Ectodermal cell (in vitro differentiated cells): ENCODE data around the gene RPL10.

Source experiments
- H3K27ac ChIP-seq: 2 replicates; pipeline ENCODE4 v1.7.0; 2013; ENCODE audit warnings: mild to moderate bottlenecking, low read depth, low read length; ENCODE audit not compliant: insufficient read depth, poor library complexity, severe bottlenecking
- H3K27me3 ChIP-seq: 2 replicates; pipeline ENCODE4 v1.7.0; 2013; ENCODE audit warnings: mild to moderate bottlenecking, low read length; ENCODE audit not compliant: insufficient read depth, control insufficient read depth, poor library complexity, severe bottlenecking
- H3K36me3 ChIP-seq: one replicate; pipeline ENCODE4 v1.7.0; 2013; ENCODE audit warnings: low read length; ENCODE audit not compliant: control insufficient read depth, insufficient read depth
- H3K4me1 ChIP-seq: one replicate; pipeline ENCODE4 v1.7.0; 2013; ENCODE audit warnings: low read length; ENCODE audit not compliant: control insufficient read depth, insufficient read depth
- H3K4me3 ChIP-seq: 2 replicates; pipeline ENCODE4 v1.7.0; 2013; ENCODE audit warnings: low read depth, low read length, control low read depth; ENCODE audit not compliant: insufficient read depth
- H3K9me3 ChIP-seq: 2 replicates; pipeline ENCODE4 v1.7.0; 2013; ENCODE audit warnings: mild to moderate bottlenecking, low read length, moderate library complexity; ENCODE audit not compliant: control insufficient read depth
- WGBS, 2 experiments: methylation state at CpG; one replicate each; pipeline ENCODE4 v1.1.7; 2013; ENCODE audit warnings: missing lambda C conversion rate in 2 of 2; 5-methylcytosine and 5-hydroxymethylcytosine counted together

Gene RPL10

GRCh38 chrX:154370300-154371016, 27.7 kb upstream of the RPL10 start:
- 0 to 1% methylated on average over 63 of the region's 63 CpGs for WGBS, 2 experiments
- H3K4me1 ChIP-seq, result no peaks in the 10 kb centered on the region
- peak overlapping the region; percentile 81 for H3K4me3 ChIP-seq
- no peaks in the 10 kb centered on the region for H3K9me3 ChIP-seq
- peaks cover 16% of the 10 kb centered on the region for H3K36me3 ChIP-seq
- H3K27ac ChIP-seq, result peak overlapping the region; percentile 80
- H3K27me3 ChIP-seq, result peaks cover 29% of the 10 kb centered on the region

- Histone ChIP-seq H3K4me1 (no peaks in the 10 kb centered on the region), H3K27ac (peak overlapping the region; percentile 80), H3K9me3 (no peaks in the 10 kb centered on the region), H3K4me3 (peak overlapping the region; percentile 81), H3K27me3 (peaks cover 29% of the 10 kb centered on the region), H3K36me3 (peaks cover 15% of the 10 kb centered on the region)
- 0% methylated on average over 77 of the region's 77 CpGs for WGBS, 2 experiments
These were observed 27.0 kb upstream of the RPL10 start for GRCh38 chrX:154371017-154371788.

DNA sequence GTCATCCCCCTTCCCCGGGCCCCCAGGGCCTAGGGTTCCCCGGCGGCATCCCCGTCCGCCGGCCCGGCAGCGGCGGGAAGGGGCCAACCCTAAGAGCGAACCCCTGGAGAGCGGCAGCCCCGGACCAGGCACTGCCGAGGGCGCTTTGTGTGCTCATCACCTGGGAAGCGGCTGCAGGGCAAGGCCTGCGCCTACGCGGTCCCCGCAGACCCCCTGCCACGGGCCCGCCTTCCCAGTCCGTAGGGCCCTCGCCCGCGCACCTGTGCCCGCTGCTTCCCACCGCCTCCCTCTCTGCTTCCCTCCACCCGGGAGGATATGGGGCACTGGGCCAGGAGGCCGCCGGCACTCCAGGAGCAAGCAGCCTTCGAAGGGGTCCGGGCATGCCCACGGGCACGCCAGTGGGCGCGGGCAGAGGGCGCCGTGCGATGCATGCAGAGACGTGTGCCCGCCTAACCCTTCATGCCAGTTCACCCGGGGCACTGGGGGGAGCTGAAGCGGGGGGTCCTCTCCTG, 26.3 kb upstream of the RPL10 start:
- Histone ChIP-seq H3K27me3 (peaks cover 29% of the 10 kb centered on the region), H3K27ac (no peak overlapping the region), H3K4me1 (no peaks in the 10 kb centered on the region), H3K9me3 (no peaks in the 10 kb centered on the region), H3K4me3 (peak overlapping the region; percentile 81), H3K36me3 (peaks cover 9% of the 10 kb centered on the region)
- WGBS, 2 experiments, result 9 to 10% methylated on average over 43 of the region's 43 CpGs

DNA sequence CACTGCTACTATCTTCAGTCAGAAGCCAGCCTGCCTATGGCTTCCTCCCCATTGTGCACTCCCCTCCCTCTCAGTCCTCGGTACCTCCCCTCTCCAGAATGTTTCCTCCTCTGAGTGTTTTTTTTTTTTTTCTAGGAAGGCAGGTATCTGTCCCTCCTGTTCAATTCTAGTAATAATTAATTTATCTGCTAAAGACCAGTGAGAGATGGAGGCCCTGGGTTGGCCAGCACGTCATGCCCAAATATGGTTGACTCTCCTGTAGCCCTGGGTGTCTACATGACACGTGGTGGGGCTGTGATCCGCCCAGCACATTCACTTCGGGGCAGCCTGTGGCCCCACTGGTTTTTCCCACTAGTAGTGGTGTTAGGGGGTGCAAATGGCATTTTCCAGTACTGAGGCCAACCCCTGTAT, 25.6 kb upstream of the RPL10 start:
- H3K4me3 ChIP-seq, result no peak overlapping the region
- H3K36me3 ChIP-seq, result peaks cover under 1% of the 10 kb centered on the region
- no peaks in the 10 kb centered on the region for H3K4me1 ChIP-seq
- 28 to 37% methylated on average over 5 of the region's 5 CpGs for WGBS, 2 experiments
- H3K9me3 ChIP-seq, result no peaks in the 10 kb centered on the region
- peaks cover 29% of the 10 kb centered on the region for H3K27me3 ChIP-seq
- no peak overlapping the region for H3K27ac ChIP-seq

DNA sequence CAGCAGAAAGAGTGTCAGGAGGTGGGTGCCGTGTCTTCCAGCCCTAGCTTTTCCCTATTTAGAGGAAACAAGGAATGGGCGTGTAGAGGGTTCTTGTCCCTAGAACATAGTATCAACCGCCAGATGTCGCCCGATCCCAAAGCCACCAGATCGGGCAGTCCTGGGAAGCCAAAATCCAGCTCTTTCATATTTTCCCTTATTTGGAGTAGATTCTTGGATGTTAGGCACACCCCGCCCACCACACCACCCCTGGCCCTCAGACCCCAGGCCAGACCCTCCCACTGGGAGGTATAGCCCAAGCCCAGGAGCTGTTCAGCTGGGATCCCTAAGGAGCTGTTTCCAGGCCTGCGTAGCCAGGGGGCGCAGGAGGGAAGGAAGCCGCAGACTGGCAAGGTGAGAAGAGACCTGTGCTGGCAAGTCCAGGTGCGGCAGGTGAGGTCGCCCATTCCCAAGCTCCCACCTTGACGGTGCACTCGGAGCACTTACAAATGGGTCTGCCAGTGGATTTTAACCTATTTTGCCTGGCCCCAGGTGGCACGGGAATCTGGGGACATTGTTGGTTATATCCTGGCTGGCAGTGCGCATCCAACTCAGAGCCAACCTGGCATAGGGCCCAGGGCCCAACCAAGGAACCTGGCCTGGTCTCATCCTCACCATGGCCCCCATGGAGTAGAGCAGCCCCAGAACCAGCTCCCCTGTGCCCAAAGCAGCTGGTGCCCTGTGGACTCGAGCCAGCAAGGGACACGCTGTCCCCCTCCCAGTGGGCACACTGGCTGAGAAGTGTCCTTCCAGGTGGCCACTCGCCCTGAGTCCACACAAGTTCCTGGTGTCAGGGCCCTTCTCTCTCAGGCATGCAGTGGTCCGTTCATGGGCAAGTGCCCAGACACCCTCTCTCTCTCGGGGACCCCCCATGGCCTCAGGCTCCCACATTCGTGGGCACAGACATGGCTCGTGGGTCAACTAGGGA, 24.6 kb upstream of the RPL10 start:
- Histone ChIP-seq H3K27ac (no peak overlapping the region), H3K4me1 (no peaks in the 10 kb centered on the region), H3K36me3 (no peaks in the 10 kb centered on the region), H3K27me3 (peaks cover 29% of the 10 kb centered on the region), H3K9me3 (no peaks in the 10 kb centered on the region), H3K4me3 (peak overlapping the region; percentile 20)
- WGBS, 2 experiments, result 22 to 25% methylated on average over 18 to 23 of the region's 23 CpGs

GRCh38 chrX:154374313-154375155, 23.6 kb upstream of the RPL10 start, which contains the start of gene FLNA:
FLNA (minus strand) TSS chrX:154374634; CDS start chrX:154371245, 3,389 bp downstream.
- Histone ChIP-seq H3K4me1 (no peaks in the 10 kb centered on the region), H3K27me3 (peaks cover 29% of the 10 kb centered on the region), H3K9me3 (no peaks in the 10 kb centered on the region), H3K4me3 (peak within 1 kb of the TSS; percentile 20), H3K36me3 (no peaks in the 10 kb centered on the region), H3K27ac (no peak within 1 kb of the TSS)
- WGBS, 2 experiments, result 6 to 8% methylated on average over 90 to 95 of the region's 95 CpGs

DNA sequence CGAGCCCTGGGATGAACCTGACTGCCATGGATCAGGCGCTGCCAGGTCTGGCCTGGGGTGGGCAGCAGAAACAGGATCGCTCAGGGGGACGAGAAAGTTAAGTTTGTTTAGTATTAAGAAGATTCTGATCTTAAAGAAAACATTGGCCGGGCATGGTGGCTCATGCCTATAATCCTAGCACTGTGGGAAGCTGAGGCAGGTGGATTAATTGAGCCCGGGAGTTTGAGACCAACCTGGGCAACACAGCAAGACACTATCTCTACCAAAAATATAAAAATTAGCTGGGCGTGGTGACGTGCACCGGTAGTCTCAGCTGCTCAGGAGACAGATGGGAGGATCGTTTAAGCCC, 23.0 kb upstream of the RPL10 start:
- Histone ChIP-seq H3K36me3 (no peaks in the 10 kb centered on the region), H3K4me3 (no peak overlapping the region), H3K27me3 (peaks cover 29% of the 10 kb centered on the region), H3K9me3 (no peaks in the 10 kb centered on the region), H3K27ac (no peak overlapping the region), H3K4me1 (peaks cover under 1% of the 10 kb centered on the region)
- 81 to 85% methylated on average over 9 to 10 of the region's 10 CpGs for WGBS, 2 experiments

- Histone ChIP-seq H3K27me3 (peaks cover 26% of the 10 kb centered on the region), H3K4me1 (peaks cover 9% of the 10 kb centered on the region), H3K36me3 (no peaks in the 10 kb centered on the region), H3K9me3 (no peaks in the 10 kb centered on the region), H3K4me3 (no peak overlapping the region), H3K27ac (no peak overlapping the region)
- WGBS, 2 experiments, result 74 to 90% methylated on average over 3 of the region's 3 CpGs
These were observed 21.4 kb upstream of the RPL10 start for GRCh38 chrX:154376774-154377173.

- Histone ChIP-seq H3K4me3 (peak overlapping the region; percentile 41), H3K27me3 (peaks cover 18% of the 10 kb centered on the region), H3K27ac (peak overlapping the region; percentile 92), H3K4me1 (peaks cover 9% of the 10 kb centered on the region), H3K9me3 (no peaks in the 10 kb centered on the region), H3K36me3 (no peaks in the 10 kb centered on the region)
- WGBS, 2 experiments, result 3 to 4% methylated on average over 79 of the region's 79 CpGs
These were observed 19.9 kb upstream of the RPL10 start for GRCh38 chrX:154378059-154378798.
